Measurements from ENCODE around the gene RUNDC3A.
"Not testable (repeated sequence)": the region's sequence is repeated elsewhere in the genome, so short reads cannot be mapped to it uniquely, and the experiment has no call there.

Gene RUNDC3A

DNA sequence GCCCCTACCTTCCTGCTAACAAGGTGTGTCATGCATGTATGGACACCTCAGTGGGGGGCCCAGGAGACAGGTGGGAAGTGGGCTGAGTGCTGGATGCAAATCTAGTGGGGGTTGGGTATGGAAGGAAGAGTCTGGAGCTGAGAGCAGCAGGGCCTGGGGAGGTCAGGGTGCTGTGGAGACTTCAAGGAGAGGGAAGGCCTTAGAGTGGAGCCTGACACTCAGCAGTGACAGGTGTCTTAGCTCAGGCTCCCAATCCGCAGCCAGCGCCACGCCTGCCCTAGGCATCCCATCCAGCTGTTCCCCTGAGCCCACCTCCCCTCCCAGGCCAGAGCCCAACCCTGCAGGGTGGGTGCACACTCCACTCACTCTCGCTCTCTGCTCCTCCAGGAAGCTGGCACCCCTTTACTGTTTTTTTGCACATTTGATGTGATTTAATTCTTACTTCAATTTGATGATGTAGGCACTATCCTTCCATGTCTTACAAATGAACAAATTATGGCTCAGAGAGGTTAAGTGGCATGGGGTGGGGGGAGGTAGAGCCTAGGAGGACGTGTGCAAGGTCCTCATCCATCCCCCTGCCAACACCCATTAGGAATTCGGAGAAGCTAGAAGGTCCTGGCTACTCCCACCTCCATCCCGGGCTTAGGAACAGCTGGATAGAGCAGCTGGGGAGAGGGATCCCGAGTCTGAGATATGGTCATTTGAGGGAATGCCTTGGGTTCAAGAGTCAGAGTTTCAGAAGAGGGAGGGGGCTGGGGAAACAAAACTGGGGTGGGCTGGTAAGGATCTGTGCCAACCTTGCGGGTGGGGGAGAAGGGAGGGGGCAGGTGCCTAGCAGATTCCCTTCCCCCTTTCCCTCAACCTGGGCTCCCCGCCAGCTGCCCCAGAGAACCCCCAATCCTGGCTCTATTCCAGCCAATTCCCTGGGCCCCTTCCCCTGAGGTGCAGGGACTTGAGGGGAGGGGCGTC is 53.2 kb downstream of the RUNDC3A start:
- peak in 1 of 2 experiments; percentile 39 for DNase-seq

DNA sequence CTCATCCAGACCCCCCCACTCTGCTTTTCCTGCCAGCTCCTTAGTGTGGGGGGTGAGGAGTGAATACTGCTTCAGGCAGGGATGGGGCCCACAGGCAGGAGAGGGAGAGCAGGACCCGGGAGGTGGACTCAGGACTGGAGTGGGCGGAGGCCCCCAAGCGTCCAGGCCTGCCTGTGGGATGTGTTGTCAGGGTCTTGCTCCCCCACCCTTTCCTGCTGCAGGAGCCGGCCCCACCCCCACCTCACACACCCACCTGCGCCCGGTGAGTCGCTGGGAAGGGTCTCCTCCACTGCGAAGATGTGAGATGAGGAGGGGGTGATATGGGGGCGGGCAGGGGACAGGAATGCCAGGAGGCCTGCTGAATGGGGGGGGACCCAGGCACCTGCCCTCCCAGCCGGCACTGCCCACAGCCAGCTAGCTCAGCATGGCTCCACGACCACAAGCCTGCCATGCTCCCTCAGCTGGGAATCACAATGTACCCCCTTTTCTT is 54.1 kb downstream of the RUNDC3A start:
- DNase-seq, result peak in 1 of 2 experiments; percentile 58

DNA sequence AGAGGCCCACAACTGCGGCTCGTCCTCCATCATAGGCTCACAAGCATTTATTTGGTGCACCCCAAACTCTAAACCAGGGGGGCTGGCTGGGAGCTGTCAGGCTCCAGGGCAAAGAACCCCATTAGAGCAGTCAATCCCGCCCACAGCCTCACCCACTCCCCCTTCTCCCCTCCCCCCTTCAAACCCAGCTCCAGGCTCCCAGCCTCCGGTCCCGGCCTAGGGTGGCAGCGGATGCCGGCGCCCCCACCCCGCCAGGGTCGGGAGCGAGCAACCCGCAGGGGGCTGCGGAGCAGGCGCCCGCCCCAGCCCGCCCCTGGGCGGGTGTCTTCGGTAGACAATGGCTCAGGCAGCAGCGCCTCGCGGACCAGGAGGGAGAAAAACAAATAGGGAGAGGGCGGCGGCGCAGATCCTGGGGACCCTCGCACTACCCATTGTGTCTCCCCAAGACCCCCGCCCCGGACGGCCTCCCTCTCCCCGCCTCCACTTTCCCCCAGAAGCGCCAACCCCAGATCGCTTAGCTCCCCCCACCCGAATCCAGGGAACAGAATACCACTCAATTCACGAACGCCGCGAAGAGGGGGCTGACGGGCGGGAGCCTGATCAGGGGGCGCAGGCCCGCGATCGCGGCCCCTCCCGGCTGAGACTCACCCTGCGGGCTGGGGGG is 54.7 kb downstream of the RUNDC3A start:
- peak; percentile 25 to 69 for DNase-seq

DNA sequence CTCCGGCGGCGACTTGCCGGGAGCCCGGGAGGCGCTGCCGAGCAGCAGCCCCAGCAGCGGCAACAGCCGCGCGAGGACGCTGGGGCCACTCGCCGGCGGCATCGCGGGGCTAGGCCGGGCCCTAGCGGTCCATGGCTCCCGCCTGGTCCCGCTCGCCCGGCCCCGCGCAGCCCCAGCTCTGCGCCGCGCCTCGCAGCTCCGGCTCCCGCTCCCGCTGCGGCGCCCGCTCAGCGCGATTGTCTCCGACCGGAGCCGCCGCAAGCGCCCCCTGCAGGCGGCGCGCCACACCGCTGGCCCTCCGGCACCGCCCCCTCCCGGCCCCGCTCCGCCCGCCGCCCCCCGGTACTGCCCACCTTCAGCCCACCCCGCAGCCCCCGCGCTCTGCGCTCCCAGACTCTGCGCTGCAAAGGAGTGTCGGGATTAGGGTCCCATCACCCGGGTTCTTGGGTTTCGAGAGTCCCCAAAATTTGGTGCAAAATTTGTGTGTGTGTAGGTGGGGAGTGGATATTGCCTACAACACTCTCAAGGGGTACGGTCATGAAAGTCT is 55.3 kb downstream of the RUNDC3A start, which contains the start of gene FAM171A2:
Gene FAM171A2 (minus strand): TSS at position 241 of the 547 bp plus-strand sequence. CDS start 139 bp downstream, at position 102.
- peak in 1 of 2 experiments; percentile 92 for DNase-seq

DNA sequence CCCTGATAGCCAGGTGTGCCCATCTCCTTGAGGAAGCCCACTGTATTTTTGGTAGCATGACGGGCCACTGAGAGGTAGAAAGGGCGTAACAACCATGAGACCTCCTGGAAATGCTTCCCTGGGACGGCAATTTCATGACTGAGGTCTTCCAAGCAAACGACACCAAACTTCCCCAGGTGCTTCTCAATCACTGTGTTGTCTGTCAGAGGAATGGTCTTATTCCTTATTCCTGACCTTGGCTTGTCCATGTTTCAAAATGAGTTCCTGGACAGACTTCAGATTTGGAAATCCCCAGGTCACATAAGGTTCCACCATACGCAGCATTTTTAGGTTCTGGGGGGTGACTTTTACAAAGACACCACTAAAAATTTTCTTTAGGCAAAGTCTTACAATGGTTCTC is 56.6 kb downstream of the RUNDC3A start:
- DNase-seq, result not testable (repeated sequence)

DNA sequence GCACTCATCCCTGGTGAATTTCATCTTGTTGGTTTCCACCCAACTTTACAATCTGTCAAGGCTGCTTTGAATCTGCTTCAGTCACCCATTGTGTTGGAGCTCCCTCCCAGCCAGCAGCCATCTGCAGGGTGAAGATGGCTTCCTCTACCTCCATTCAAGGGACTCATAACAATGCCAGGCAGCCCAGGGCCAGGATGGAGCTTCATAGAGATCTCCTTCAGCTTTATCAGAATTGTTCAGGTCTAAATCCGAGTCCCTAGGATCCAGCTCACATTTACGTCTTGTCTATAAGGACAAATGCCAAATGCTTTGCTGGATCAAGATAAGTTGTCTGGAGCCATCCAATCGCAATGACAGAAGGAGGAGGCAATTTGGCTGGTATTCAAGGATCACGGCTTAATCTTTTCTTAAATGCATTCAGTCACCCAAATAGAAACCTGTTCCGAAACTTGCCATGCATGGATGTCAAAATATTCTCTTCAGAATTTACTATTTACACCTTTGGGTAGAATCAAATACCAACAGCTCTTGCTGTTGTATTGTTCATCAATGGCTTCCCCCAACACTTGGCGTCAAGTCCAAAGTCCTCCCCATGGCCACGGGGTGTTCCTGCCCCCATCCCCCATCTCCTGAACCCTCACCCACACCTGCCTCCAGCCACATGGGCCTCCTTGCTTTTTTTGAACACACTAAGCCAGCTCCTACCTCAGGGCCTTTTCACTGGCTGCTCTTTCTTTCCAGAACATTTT is 59.0 kb downstream of the RUNDC3A start:
- no peak for DNase-seq
